Stimulated activated CD8-positive, alpha-beta memory T cell treated with anti-CD3 and anti-CD28 coated beads, Interleukin-7, amount 100 ng/mL, for 4 hours (primary cell): ENCODE measurements around the gene WDFY4.

ENCODE experiments used
- DNase-seq, 2 donors: peaks; one replicate each; pipeline ENCODE4 v3.0.0-alpha.2; 2020; ENCODE audit warnings: low read depth in 2 of 2

WDFY4 gene

GRCh38 chr10:48655411-48656240 is 29.0 kb upstream of the WDFY4 start:
- no peak for DNase-seq

GRCh38 chr10:48656241-48656913 is 28.3 kb upstream of the WDFY4 start:
- DNase-seq, result peak; percentile 53 to 75

GRCh38 chr10:48656914-48657305 is 27.8 kb upstream of the WDFY4 start:
- DNase-seq, result no peak

- DNase-seq, result no peak
Measured at GRCh38 chr10:48657416-48657815, 27.3 kb upstream of the WDFY4 start.

- peak in 1 of 2 donors; percentile 20 for DNase-seq
Measured at GRCh38 chr10:48658243-48658974, 26.3 kb upstream of the WDFY4 start.

- DNase-seq, result no peak
Measured at GRCh38 chr10:48658975-48659269, 25.8 kb upstream of the WDFY4 start.

GRCh38 chr10:48659790-48660189 is 24.9 kb upstream of the WDFY4 start:
- no peak for DNase-seq

GRCh38 chr10:48661441-48661840 is 23.2 kb upstream of the WDFY4 start:
- DNase-seq, result no peak

- no peak for DNase-seq
Measured at GRCh38 chr10:48667960-48668590, 16.6 kb upstream of the WDFY4 start.

GRCh38 chr10:48670978-48671913 is 13.4 kb upstream of the WDFY4 start:
- DNase-seq, result no peak

GRCh38 chr10:48671914-48672595 is 12.6 kb upstream of the WDFY4 start:
- no peak for DNase-seq

GRCh38 chr10:48672596-48673265 is 11.9 kb upstream of the WDFY4 start:
- DNase-seq, result no peak

- DNase-seq, result no peak
Measured at GRCh38 chr10:48677625-48678024, 7.0 kb upstream of the WDFY4 start.

- DNase-seq, result no peak
Measured at GRCh38 chr10:48678041-48678440, 6.6 kb upstream of the WDFY4 start.

- DNase-seq, result no peak
Measured at GRCh38 chr10:48681740-48682139, 2.9 kb upstream of the WDFY4 start.

- no peak for DNase-seq
Measured at GRCh38 chr10:48682265-48682664, 2.4 kb upstream of the WDFY4 start.

- DNase-seq, result no peak
Measured at GRCh38 chr10:48683424-48683823, 1.2 kb upstream of the WDFY4 start.

- DNase-seq, result no peak
Measured at GRCh38 chr10:48683868-48684267, 805 bp upstream of the WDFY4 start.

- DNase-seq, result no peak
Measured at GRCh38 chr10:48684463-48684791, 246 bp upstream of the WDFY4 start.

- no peak for DNase-seq
Measured at GRCh38 chr10:48685731-48686130, 1.1 kb downstream of the WDFY4 start.
